Dermis microvascular lymphatic vessel endothelial cell (primary cell): Measurements from ENCODE around the gene ADAMTS6. TPM values are rescaled to one million over a fixed set of nuclear protein-coding genes. Genes with fewer than 3 reads are reported as not detected.

Source experiments
- DNase-seq, 2 donors: peaks; one replicate each; pipeline versions ENCODE4 v3.0.0 to v3.0.0-alpha.2; 2010; ENCODE audit warnings: low read depth in 2 of 2
- total RNA-seq: library from RNA; depleted of rRNA; stranded (reverse); fragments of >200 nt; gene quantifications from 2 replicates; pipeline ENCODE4 v1.2.1, GENCODE V29; 2014

The ADAMTS6 gene
- total RNA-seq, 1 donor from 2014 or later, result 40.7 TPM

DNA sequence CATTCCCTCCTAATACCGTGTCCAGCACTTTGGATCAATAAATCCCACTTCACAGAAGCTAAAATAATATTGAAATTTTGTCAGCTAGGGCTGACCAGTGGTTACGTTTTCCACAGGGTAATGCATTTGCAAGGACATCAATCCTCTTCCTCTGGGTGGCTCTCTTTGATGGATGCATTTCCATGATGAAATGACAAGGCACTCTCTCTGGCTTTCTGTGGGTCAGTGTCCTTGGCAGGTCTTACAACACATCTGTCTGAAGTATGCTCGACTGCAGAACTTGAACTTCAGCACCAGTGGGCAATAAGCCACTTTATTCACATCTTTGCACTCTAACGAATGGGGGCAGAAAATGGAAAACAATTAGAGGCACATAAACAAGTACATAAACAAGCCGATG lies 330.1 kb downstream of the ADAMTS6 start:
- no peak for DNase-seq

DNA sequence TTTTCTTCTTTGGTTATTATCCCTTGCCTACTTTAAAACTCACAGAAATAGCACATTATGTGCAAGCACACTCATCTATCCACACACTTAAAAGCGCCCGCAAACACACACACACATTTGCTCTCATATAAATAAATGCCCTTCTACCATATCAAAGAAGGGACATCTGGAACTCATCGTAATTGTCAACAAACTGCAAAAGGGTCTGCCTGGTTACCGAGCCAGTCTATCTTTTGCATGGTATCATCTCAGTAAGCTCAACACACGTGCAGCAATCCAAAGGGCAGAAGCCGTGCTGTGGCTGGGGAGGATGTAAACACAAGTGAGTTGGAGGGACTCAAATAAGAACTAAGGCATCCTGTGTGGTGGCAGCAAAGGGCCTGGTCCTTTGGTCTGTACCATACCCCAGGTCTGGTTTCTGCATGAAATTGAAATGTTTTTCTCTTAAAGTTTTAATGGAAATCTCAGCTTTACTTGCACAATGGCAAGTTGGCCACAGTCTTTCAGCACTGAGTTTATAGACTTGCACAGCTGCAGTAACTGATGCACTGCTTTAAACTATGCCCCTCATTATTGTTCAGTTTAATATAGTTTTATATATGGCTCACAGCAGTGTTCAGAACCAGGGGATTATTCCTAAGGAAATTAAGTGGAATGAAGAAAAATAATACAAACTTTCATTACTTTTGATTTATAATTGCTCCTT lies 331.0 kb downstream of the ADAMTS6 start:
- no peak for DNase-seq

DNA sequence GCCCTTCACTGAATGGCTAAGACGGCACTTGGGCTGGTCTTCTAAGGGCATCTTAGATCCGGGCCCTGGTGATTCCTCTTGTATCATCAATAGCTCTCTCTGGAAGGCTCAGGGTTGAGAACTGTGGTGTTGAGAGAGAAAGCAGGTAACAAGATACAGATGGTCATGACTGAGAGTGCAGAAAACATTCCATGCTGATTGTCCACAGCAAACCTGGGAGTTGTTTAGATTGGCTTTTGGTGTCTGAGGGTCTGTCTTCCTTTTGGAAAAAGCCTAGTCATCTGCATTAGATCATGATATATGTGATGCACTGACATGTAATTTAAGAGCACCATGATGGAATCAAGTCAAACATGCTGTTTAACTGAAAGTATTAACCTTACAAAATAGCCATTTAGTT lies 331.9 kb downstream of the ADAMTS6 start:
- DNase-seq, result no peak

DNA sequence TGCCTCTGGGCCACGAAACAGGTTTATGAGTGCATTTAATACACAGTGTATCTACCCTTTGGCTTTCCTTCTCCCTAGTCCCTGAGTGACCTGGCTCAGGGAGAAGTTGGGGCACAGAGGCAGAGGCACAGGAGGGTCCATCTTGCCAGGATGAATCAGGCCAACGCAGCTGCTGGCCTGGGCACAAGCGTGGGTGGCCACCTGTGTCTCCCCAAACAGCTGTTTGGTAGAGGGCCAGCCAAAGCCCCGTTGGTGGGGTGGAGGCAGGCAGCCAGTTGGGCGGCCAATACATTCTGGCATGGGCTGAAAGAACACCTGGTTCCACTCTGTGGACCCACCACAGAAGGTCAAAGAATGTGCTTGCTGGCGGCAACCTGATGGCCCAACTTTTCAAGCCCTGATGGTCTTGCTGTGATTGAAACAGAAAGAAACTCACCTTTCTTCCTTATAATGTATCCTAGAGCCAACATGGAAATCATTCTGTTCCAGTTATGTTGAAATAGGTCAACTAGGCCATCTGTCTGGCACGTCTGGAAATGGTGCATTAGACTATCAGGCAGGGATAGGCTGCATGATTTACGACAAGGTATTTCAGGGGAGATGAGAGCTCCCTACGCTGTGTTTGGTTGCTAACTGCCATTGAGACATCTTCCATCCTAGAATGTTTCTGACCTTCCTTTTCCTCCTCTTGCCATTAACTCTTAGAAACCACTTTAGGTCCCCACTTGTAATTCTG lies 337.4 kb downstream of the ADAMTS6 start:
- no peak for DNase-seq

DNA sequence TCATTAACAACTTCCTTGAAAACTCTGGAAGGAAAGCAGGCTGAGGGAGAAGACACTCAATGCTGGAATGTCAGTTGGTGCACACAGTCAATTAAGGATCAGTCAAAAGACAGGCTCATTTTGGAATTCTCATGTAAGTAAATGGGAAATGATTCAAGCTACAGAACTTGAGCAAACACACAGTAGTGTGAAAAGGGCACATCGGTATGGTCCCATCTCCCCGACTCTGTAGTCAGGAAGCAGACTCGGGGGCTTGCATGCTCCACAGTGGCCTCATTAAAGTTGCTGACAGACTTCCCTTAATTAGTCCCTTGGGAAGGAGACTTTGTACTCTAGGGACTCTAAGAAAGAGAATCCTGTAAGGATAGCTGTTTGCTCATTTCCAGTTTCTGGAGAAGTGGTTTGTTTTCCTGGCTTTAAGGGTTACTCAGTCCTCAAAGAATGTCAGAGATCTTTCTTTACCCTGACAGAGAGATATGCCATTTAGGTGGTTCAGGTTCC lies 339.2 kb downstream of the ADAMTS6 start:
- peak in 1 of 2 donors; percentile 55 for DNase-seq

DNA sequence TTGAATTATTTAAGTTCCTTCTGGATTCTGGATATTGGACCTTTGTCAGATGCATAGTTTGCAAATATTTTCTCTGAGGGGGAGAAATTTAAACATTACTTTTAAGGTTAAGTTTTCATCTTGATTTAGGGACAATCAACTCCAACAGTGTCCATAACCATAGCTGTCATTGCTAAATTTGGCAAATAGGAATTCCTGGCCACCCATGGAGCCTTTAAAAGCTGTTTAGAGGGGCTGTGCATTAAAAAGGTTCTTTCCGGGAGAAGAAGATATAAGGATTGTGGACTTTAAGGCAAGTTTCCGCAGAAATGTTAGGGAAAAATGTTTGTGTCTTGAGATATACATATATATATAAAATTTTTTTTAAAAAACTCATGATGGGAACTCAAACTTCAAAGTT lies 339.7 kb downstream of the ADAMTS6 start:
- no peak for DNase-seq

DNA sequence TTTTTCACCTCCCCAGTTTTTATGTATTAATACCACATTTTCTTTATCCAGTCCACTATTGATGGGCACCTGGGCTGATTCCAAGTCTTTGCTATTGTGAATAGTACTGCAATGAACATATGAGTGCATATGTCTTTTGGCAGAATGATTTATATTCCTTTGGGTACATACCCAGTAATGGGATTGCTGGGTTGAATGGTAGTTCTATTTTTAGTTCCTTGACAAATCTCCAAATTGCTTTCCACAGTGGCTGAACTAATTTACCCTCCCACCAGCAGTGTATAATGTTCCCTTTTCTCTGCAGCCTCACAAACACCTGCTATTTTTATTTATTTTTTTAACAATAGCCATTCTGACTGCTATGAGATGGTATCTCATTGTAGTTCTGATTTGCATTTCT lies 340.2 kb downstream of the ADAMTS6 start:
- DNase-seq, result peak in 1 of 2 donors; percentile 5

DNA sequence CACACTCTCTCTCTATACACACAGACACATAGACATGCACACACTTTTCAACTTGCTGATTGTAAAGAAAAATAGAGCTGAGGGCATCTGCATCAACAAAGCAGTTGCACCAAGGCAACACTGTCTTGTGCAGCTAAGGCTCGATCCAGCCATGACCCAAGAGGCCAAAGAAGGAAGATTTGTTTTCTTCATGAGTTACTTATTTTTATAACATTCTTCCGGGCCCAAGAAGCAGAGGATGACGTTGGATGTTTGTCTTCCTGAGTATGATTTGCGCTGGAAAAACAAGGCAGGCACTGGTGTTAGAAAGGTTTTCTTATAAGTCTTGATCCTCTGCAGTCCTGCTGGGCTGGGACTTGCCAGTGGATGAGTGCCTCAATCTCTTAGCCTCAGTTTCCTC lies 344.1 kb downstream of the ADAMTS6 start:
- DNase-seq, result peak in 1 of 2 donors; percentile 82

DNA sequence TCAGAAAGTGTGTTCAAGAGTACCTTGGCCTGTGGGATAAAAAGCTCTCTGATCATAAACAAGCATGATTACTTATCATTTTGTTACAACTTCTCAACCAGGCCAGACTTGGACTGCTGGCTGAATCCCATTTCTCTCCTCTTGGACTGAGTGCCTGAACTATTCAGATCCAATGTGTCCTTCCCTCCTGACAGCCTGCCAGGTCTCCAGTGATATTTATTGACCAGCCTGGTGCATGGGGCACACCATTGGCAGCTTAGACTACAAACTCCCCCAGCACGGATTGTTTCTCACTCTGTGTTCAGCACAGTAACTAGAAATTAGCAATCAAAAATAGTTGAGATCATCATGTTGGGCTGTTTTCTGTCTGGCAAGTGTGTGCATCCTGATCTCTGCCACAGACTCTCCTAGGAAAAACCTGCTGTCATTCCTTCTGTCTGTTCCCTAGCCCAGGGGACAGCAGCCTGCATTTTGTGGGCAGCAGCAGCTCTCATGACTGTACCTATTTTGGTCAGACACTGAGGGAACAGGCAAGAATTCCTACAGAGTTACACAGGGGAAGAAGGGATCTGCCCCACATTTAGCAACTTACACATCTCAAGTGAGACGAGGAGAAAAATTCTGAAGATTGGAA lies 348.1 kb downstream of the ADAMTS6 start:
- no peak for DNase-seq

DNA sequence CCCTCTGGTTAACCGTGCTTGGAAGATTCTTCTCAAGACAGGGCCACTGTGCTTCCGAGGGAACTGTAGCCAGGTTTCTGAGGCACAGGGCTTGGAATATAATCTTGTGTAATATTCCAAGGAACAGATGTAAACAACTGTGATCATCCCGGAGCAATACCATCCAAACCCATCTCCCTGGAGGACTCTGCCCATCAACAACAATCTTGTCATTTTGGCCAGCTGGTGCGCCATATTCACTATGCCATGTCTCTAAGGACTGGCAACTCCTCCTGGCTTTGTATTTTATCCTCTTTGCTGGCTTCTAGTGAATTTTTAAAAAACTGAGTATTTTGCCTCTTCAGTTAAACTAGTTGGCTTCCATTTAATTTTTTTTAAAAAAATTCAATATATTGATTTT lies 349.3 kb downstream of the ADAMTS6 start:
- DNase-seq, result no peak

DNA sequence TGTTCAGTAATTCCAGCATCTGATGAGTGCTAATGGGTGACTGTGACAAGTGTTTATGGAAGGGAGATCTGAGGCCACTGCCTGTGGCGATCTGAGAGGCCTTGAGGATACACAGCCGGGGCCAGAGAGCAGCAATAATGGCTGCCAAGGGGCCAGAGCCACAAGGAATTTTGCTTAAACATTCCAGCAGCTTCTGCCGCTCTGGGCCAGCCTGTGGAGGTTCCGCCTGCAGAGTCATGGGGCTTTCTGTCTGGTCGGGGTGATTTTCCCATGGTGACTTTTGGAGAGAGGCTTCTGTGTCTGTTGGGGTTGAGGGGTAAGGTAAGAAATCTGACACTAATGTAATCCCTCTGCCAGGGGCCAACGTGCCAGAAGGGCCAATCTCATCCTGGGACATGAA lies 353.5 kb downstream of the ADAMTS6 start:
- no peak for DNase-seq

DNA sequence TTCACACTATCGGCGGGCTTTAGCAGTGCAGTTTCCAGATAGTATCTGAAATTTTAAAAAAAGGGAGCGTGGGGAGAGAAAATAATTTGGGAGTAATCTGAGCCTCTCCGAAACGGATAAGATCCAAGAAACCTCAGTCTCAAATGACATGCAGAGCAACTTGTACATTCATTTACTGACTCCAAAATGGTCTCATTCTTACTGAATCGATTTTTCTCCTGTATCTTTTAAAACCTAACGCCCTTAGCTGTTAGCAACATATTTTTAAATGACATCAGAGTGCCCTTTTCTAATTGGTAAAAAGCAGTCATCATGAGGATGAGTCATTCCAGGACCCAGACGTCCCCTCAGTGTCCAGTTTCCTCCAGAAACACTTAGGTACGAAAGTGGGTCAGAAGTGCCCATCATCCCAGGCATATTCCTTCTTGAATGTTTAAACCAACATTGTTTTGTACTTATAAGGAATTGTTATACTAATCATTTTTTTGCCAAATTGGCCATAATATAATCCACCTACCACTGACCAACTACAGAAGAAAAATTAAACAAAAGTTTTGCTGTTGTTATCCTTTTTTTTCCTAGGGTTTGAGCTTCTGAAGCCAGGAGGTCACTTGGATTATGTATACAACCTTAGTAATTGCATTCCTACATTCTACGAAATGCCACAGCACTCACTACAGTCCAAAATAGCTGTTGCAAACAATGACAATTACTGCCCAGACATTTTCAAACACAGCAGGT lies 354.4 kb downstream of the ADAMTS6 start:
- DNase-seq, result peak in 1 of 2 donors; percentile 12

DNA sequence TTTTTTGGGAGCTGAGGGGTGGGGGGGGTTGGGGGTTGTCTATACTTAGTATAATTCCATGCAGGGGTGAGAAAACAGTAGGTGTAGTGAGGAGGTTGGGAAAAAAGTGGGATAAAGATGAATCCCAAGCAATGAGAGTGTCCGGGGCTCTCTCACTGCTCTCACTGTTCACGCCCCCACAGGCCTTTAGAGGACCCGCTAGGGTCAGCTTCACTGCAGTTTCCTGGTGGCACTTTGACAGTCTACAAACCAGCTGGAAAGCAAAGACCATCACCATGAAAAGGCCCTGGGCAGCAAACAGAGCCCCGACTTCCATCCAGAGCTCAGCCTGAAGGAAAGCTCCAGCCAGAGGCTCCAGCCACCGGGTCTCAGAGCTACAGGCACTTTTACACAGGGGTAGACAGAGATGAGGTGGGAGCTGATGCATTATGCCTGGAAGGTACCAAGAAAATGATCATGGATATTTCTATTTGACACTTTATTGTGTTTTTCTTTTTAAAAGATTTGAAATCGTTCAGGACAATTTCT lies 355.1 kb downstream of the ADAMTS6 start:
- DNase-seq, result no peak

DNA sequence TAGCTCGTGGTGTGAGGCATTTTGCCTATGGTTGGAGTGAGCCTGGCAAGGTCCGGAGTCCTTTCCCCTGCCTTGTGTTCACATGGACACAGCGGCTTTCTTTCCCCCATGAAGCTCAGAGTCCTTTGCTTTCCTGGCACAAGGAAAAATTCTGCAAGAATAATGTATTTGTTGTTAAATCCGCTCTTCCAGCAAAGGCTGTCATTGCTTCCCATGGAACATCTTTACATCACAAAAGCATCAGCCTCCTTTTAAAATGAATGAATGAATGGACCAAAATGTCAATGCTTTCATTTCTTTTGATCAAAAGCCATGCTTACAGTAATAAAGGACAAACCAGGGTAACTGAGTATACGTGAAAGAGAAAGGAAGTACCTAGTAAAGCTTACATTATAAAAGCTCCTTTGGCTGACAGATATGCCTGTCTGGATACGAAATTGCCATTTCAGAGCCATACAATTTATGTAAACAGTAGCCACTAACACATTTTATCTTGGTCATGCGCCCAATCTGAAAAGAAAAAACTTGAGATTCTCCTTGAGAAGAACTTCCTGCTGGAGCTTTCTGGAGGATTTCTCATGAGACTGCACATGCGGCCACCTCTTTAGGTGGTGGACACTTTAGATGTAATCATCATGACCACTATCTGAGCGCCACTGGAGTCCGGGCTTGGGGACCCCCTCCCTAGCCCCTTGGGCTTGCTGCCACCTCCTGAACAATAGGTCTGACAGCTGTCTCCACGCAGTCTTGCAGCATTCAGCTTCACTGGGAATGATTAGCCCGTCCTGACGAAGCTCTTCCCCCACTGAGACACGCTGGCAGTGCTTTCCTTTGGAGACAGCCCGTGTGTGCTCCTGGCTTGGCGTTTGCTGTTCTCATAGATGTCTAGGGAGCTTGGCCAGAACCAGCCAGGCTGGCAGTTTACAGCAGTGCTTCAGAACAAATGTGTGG lies 355.9 kb downstream of the ADAMTS6 start:
- DNase-seq, result no peak

DNA sequence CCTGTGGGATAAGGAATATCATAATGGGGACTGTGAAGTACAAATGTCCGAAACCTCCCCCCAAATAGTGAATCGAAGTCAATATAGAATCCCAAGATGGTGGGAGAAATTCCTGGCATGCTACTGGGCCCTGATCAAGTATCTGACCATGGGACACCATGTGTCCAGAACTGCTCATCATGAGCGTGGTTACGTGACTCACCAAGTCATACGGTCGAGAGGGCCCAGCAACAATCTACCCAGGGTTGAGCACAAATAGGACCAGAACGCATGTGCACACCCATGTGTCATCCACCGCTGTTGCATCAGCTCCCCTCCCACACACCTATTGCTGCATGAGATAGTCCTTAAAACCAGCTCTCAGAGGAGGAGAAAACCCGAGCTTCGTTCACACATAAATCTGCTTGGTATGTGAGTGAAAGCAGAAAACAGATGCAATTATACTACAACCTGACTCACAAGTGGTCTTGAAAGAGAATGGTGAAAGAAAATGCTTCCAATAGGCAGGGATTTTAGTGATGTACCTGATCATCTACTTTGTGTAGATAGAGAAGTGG lies 359.8 kb downstream of the ADAMTS6 start:
- DNase-seq, result no peak

DNA sequence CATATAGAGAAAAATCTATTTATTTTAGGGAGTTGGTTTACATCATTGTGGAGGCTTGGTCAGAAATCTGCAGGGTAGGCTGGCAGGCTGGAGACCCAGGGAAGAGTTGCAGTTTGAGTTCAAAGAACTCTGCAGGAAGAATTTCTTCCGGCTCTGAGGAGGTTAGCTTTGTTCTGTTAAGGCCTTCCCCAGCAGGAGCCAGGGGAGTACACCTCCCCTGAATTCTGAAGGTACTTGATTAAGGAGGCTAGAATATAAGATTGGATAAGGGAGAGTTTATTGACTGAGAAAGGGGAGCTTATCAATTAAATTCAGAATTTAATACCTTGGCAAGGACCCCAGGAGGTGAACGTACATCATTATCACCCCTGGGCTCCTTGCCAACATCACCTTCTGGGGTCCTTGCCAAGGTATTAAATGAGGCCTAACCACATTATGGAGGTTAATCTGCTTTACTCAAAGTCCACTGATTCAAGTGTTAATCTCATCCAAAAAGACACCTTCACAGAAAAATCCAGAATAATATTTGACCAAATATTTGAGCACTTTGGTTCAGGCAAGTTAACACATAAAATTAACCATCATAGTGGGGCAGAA lies 361.3 kb downstream of the ADAMTS6 start:
- DNase-seq, result no peak

DNA sequence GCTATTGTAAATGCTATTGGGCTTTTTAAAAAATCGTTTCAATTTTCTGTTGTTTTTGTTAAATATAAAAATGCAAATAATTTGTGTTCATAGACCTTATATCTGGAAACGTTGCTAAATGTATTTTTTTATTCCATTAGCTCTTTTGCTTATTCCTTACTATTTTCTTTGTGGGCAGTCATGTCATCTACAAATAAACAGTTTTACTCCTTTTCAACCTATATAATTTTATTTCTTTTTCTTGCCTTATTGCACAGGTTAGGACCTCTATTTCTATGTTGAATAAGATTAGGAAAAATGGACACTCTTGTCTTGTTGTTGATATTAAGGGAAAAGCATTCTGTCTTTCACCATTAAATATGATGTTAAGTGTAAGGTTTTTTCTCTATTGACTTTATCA lies 364.2 kb downstream of the ADAMTS6 start:
- no peak for DNase-seq

DNA sequence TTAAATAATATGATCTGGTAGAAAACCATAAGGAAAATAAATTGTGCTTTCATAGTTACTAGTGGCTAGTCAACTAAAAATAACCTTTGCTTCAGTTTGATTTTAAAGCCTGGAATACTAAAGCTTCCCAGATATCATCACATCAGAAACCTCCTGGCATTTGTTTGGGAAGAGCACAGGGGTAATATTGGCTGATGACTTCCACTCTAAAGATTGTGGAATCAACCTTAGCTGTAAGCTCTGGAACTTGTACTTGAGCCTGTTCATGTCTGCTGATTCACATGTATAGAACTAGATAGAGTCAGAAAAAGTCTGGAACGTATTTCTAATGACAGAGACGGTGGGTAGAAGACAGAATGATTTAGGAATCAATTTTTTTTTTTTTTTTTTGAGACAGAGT lies 367.9 kb downstream of the ADAMTS6 start:
- DNase-seq, result no peak

DNA sequence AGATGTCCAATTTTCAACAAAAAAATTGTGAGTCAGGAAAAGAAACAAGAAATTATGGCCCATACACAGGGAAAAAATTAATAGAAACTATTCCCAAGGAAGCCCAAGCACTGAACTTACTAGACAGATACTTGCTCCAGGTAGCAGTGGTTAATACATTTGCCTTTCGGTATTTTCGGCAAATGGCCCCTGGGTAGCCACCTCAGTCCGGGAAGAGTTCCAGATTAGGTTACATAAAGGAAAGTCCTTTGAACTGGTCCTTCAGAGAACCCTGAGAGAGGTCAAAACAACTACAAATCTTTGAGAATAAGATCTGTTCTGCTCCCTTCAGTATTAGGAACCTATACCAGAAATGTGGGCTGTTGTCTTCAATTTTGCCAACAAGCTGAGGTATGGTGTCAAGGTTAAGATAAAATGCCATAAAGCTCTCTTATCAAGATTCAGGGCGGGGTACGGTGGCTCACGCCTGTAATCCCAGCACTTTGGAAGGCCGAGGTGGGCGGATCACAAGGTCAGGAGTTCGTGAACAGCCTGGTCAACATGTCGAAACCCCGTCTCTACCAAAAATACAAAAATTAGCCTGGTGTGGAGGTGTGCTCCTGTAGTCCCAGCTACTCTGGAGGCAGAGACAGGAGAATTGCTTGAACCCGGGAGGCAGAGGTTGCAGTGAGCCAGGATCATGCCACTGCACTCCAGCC lies 369.6 kb downstream of the ADAMTS6 start:
- DNase-seq, result no peak
